ENCODE measurements around the gene CHTF8.

CHTF8 gene

DNA sequence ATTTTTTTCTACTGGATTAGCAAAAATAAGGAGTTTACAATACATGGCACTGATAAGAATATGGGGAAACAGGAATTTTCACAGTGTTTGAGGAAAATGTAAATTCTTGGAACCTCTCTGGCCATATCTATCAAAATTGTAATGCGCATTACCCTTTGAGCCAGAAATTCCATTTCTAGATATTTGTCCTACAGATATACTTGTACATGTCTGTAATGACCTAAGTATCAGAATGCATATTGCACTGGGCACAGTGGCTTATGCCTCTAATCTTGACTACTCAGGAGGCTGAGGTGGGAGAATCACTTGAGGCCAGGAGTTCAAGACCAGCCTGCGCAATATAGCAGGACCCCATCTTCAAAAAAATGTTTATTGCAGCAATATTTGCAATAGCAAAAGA, 52.7 kb downstream of the CHTF8 start:
- DNase-seq: no peak

- DNase-seq: no peak
Measured at GRCh38 chr16:69078073-69078472, 54.3 kb downstream of the CHTF8 start.

- no peak for DNase-seq
Measured at GRCh38 chr16:69077251-69077650, 55.1 kb downstream of the CHTF8 start.

GRCh38 chr16:69073181-69073702, 59.1 kb downstream of the CHTF8 start:
- no peak for DNase-seq

- DNase-seq: no peak
Measured at GRCh38 chr16:69072640-69072974, 59.8 kb downstream of the CHTF8 start.

DNA sequence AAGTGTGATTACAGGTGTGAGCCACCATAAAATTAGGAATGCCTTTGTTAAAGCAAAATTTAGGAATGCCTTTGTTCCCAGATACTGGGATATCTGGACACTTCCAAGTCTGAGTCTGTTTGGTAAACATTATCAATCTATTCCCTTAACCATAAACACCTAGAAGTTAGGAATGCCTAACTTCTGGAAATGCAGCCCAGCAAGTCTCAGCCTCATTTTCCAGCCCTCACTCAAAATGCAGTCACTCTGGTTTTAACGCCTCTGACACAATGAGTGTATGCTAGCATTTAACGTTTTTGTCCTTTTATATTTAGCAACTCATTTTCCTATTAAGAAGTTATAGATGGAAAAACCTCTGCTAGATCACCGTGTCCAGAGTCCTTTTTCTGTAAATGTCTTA, 61.4 kb downstream of the CHTF8 start:
- no peak for DNase-seq

DNA sequence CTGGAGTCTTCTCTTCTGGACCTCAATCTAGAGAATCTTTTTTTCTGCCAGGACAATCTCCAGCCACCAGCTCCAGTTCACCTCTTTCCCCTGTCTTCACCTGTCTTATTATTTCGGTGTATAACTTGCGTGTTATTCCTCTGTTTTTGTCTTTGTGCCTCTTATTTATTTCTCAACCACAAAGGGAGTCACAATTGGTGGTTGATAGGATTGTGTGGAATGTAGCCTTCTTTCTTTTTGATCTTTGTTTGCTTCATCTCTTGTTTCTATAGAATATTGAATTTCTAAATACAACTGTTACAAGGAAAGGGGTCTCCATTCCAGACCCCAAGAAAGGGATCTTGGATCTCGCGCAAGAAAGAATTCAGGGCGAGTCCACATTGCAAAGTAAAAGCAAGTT, 62.9 kb downstream of the CHTF8 start:
- no peak for DNase-seq
